Tibial nerve (tissue), 4 donors: Measurements from ENCODE around the gene C9orf50. TPM values are rescaled to one million over a fixed set of nuclear protein-coding genes. Genes with fewer than 3 reads are reported as not detected.

Experiments used
- DNase-seq, 2 donors: peaks; one replicate each; pipeline ENCODE4 v3.0.0-alpha.2; 2019; ENCODE audit warnings: low spot score in 2 of 2
- H3K27ac ChIP-seq, 4 donors: fragments of 200-600 bp; sonication (generic) in 3 of 4; one replicate each; pipeline ENCODE4 v1.5.1; 2017 to 2019; ENCODE audit warnings: mild to moderate bottlenecking in 1 of 4
- H3K27me3 ChIP-seq, 2 donors: fragments of 200-600 bp; sonication (generic) in 1 of 2; one replicate each; pipeline versions ENCODE4 v1.5.1 to v1.6.0; 2017 to 2019
- H3K36me3 ChIP-seq, 3 donors: fragments of 200-600 bp; sonication (generic); one replicate each; pipeline ENCODE4 v1.5.1; 2018 to 2019
- H3K4me1 ChIP-seq, 4 donors: fragments of 200-600 bp; sonication (generic) in 3 of 4; one replicate each; pipeline ENCODE4 v1.5.1; 2017 to 2019
- H3K4me3 ChIP-seq, 4 donors: fragments of 200-600 bp; sonication (generic) in 3 of 4; one replicate each; pipeline ENCODE4 v1.5.1; 2017 to 2019; ENCODE audit warnings: mild to moderate bottlenecking in 1 of 4, moderate library complexity in 1 of 4
- H3K9me3 ChIP-seq, 4 donors: fragments of 200-600 bp; sonication (generic) in 3 of 4; one replicate each; pipeline ENCODE4 v1.5.1; 2017 to 2019
- EP300 ChIP-seq, 2 donors: sonication (generic); formaldehyde crosslinking; IDR thresholded peaks; one replicate each; pipeline ENCODE4 v1.6.1; 2017; ENCODE audit warnings: antibody characterized with exemption in 2 of 2, mild to moderate bottlenecking in 1 of 2
- POLR2A ChIP-seq, 2 donors: fragments of 450-650 bp; IDR thresholded peaks; one replicate each; pipeline ENCODE4 v1.6.1; 2017; ENCODE audit warnings: antibody characterized with exemption in 2 of 2, mild to moderate bottlenecking in 2 of 2, moderate library complexity in 2 of 2
- WGBS, 2 donors: methylation state at CpG; one replicate each; pipeline ENCODE4 v1.1.5; 2018; 5-methylcytosine and 5-hydroxymethylcytosine counted together
- total RNA-seq, 4 donors: library from RNA; depleted of rRNA; stranded (reverse); fragments of >200 nt; gene quantifications; one replicate each; pipeline ENCODE4 v1.1.0, GENCODE V29; 2016
- TF ChIP-seq, protein P1 (sequence below), 5 experiments: fragments of 200-600 bp in 3 of 5; fragments of 450-650 bp in 2 of 5; sonication (generic) in 3 of 5; IDR thresholded peaks; one replicate each; pipeline ENCODE4 v1.5.1; 2016 to 2019; ENCODE audit warnings: antibody characterized with exemption in 5 of 5, mild to moderate bottlenecking in 3 of 5, moderate library complexity in 2 of 5

The C9orf50 gene
- total RNA-seq, 4 donors from 2014 or later: 0.90 to 1.7 (median 1.3) TPM

- no peak for DNase-seq
- H3K4me1 ChIP-seq: peaks cover 0 to 48% (median 20%) of the 10 kb centered on the region in 4 donors
- no peak for TF ChIP-seq EP300 (IDR thresholded peaks at IDR 0.05)
- TF ChIP-seq, protein P1, sequence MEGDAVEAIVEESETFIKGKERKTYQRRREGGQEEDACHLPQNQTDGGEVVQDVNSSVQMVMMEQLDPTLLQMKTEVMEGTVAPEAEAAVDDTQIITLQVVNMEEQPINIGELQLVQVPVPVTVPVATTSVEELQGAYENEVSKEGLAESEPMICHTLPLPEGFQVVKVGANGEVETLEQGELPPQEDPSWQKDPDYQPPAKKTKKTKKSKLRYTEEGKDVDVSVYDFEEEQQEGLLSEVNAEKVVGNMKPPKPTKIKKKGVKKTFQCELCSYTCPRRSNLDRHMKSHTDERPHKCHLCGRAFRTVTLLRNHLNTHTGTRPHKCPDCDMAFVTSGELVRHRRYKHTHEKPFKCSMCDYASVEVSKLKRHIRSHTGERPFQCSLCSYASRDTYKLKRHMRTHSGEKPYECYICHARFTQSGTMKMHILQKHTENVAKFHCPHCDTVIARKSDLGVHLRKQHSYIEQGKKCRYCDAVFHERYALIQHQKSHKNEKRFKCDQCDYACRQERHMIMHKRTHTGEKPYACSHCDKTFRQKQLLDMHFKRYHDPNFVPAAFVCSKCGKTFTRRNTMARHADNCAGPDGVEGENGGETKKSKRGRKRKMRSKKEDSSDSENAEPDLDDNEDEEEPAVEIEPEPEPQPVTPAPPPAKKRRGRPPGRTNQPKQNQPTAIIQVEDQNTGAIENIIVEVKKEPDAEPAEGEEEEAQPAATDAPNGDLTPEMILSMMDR (IDR thresholded peaks at IDR 0.05): no peak
- TF ChIP-seq POLR2A (IDR thresholded peaks at IDR 0.05): no peak
Observed at GRCh38 chr9:129568560-129569501, 52.1 kb downstream of the C9orf50 start.

DNA sequence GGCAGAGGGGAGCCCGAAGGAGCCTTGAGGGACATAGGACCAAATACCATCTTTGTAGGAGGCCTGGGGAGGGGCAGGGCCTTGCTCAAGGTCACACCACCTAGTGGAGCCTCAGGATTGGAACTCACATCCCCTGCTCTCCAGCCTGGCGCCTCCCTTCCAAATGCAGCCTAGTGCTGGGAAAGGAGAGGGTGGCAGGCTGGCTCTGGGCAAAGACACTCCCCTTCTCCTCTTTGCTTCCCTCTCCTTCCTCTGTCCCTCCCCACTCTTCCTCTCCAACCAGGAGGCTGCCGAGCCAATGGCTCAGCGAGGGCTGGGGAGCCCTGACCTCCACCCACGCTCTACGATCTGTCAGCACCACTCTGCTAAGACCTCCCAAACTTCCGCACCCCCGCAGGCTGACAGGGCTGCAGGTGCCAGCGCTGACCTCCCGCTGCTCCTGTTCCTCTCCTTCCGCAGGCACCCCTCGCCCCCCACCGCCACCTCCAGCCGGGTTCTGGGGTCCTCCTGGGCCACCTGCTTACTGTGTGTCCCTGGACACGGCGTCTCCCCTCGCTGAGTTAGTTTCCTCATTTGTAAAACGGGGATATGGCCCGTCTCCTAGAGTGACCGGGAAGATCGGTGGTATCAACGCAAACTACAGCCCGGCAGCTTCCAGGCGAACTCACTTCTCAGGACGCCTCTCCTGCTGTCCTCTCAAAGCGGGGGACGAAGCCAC, 52.9 kb downstream of the C9orf50 start:
- H3K9me3 ChIP-seq: no peaks in the 10 kb centered on the region
- DNase-seq: no peak
- TF ChIP-seq EP300 (IDR thresholded peaks at IDR 0.05): no peak
- TF ChIP-seq POLR2A (IDR thresholded peaks at IDR 0.05): no peak
- TF ChIP-seq, protein P1 (IDR thresholded peaks at IDR 0.05): no peak
- no peaks in the 10 kb centered on the region for H3K36me3 ChIP-seq
- 4 to 6% methylated on average over 22 to 27 of the region's 27 CpGs for WGBS, 2 donors
- H3K27ac ChIP-seq: peak overlapping the region; percentile 70 to 86 (median 82)
- peaks cover 0 to 48% (median 20%) of the 10 kb centered on the region in 4 donors for H3K4me1 ChIP-seq
- H3K4me3 ChIP-seq: peak overlapping the region; percentile 32 to 57 (median 46)
- H3K27me3 ChIP-seq: no peaks in the 10 kb centered on the region

More at GRCh38 chr9:129568560-129569501, 52.1 kb downstream of the C9orf50 start:
- Histone ChIP-seq H3K36me3 (no peaks in the 10 kb centered on the region), H3K9me3 (no peaks in the 10 kb centered on the region), H3K27ac (peak overlapping the region; percentile 70 to 86 (median 82)), H3K4me3 (peak overlapping the region; percentile 32 to 57 (median 46)), H3K27me3 (no peaks in the 10 kb centered on the region)
- WGBS, 2 donors: 1 to 4% methylated on average over 5 to 35 of the region's 92 CpGs

GRCh38 chr9:129567329-129567728, 53.6 kb downstream of the C9orf50 start:
- Histone ChIP-seq H3K27me3 (no peaks in the 10 kb centered on the region), H3K4me1 (peaks cover 0 to 48% (median 20%) of the 10 kb centered on the region in 4 donors), H3K4me3 (no peak overlapping the region), H3K27ac (peak overlapping the region in 2 of 4 donors; percentile 70 to 86), H3K9me3 (no peaks in the 10 kb centered on the region), H3K36me3 (no peaks in the 10 kb centered on the region)
- TF ChIP-seq EP300 (IDR thresholded peaks at IDR 0.05) (no peak), POLR2A (IDR thresholded peaks at IDR 0.05) (no peak)
- TF ChIP-seq, protein P1 (IDR thresholded peaks at IDR 0.05): no peak
- DNase-seq: no peak
- WGBS, 2 donors: 61 to 70% methylated on average over 9 to 10 of the region's 10 CpGs

DNA sequence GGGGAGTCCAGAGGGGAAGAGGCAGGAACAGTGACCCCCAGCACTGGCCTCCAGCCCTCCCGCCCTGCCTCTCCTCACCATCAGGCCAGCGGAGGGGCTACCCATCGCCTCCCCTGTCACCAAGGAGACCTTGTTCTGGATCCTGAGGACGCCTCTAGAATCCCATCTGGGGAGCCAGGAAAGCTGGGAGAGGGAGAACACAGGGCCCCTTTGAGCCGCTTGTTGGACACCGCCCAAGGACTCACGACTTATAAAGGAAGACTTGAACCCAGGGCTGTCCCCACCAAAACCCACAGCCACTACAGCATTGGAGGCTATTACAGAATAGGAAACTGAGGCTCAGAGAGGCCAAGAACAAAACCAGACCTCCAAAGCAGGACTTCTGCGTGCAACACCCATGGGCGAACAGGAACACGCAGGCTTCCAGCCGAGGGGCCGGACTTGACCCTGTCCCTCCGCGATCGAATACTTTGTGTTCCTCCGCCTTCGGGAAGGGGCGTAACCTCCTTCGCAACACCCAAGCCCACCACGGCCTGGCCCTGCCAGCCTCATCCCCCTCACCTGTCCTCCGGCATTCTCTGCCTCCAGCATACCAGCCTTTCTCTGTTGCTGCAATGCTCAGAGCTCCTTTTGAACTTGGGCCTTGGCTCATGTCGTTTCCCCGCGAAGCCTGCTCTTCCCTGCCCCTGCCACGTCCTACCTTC, 54.2 kb downstream of the C9orf50 start:
- WGBS, 2 donors: 68 to 74% methylated on average over 25 of the region's 25 CpGs
- H3K36me3 ChIP-seq: no peaks in the 10 kb centered on the region
- H3K9me3 ChIP-seq: no peaks in the 10 kb centered on the region
- H3K4me1 ChIP-seq: peaks cover 0 to 52% (median 20%) of the 10 kb centered on the region in 4 donors
- H3K27me3 ChIP-seq: no peaks in the 10 kb centered on the region
- DNase-seq: no peak
- TF ChIP-seq POLR2A (IDR thresholded peaks at IDR 0.05): no peak
- no peak for TF ChIP-seq EP300 (IDR thresholded peaks at IDR 0.05)
- TF ChIP-seq, protein P1 (IDR thresholded peaks at IDR 0.05): no peak
- H3K27ac ChIP-seq: peak overlapping the region in 2 of 4 donors; percentile 70 to 86
- no peak overlapping the region for H3K4me3 ChIP-seq
